ENCODE measurements around the gene NHERF1.

The NHERF1 gene

GRCh38 chr17:74733365-74734122 is 14.9 kb upstream of the NHERF1 start:
- DNase-seq, result no peak

DNA sequence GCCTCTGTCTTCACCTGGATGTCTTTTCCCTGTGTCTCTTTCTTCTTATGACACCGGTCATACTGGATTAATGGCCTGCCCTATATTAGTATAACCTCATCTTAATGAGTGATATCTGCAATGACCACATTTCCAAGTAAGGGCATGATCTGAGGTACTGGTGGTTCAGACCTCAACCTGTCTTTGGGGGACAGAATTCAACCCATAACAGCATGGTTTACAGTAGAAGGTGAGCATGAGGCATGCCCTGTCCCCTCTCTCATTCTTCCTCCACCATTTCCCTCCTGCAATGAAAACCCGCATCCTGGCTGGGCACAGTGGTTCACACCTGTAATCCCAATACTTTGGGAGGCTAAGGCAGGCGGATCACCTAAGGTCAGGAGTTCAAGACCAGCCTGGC is 14.2 kb upstream of the NHERF1 start:
- no peak for DNase-seq

DNA sequence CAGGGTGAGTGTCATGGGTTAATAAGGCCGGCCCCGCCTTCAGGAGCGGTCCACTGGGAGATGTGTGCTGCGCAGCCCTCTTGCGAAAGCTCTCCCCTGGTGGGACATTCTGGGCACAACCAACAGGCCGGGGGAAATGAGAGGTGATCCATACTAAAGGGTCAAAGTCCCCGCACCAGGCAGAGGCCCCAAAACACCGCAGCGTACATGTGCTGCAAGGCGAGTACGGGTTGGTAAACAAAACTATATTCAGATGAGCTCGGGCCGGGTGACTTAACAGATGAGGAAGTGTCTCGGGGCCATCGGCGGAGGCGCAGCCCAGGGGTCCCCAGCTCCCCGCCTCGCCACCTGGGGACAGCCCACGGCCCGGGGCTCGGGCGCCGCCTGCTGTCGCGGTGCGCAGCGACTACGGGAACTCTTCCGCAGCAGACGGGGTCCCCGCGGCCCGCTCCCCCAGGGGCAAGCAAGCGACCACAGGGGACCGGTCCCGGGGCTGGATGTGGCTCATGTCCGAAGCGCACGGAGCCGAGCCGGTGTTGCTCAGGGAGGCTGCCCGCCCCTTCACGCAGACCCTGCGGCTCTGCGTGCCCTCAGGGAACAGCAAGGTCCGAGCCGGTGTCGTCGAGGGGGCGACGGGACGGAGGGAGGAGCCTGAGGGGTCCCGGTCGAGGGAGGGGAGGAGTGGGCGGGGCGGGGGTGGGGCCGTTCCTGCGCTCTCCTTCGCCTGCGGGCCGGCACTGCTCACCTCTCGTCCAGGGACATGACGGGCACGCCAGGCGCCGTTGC is 11.7 kb upstream of the NHERF1 start, which contains the start of gene RAB37:
Gene RAB37, plus strand, starts transcription at position 744 of the 786 bp plus-strand sequence. Its CDS starts 17 bp downstream, at position 761.
- no peak for DNase-seq

DNA sequence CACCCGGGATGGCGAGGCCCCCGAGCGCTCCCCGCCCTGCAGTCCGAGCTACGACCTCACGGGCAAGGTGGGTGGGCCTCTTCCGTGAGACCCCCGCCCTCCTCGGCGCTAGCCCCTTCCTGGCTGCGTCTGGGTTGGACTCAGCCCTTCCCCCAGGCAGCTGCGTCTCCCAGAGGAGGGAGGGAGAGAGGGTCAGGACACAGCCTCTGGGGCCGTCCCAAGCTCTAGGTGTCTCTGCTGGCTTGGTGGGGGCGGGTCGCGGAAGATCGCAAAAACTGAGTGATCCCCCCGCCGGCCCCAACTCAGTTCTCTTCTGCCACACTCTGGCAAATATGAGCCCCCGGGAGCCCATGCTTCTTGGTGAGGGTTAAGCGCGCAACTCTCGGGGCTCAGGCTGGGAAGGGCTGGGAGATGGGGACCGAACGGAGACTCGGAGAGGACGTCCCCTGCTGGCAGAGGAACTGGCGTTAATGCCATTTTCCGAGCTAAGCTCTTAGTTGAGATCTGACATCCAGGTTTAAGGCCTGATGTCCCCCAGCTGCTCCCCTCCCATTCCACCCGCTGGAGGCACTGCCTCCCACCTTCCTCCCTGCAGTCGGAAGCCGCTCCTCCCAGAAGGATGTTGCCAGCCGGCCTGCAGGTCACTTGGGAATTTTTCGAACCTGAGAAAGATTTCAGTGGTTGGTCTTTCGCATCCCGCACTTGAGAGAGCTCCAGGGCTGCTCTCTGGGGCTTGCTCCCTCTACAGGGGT is 11.0 kb upstream of the NHERF1 start:
- DNase-seq, result no peak

GRCh38 chr17:74738051-74738996 is 10.1 kb upstream of the NHERF1 start:
- DNase-seq, result no peak

GRCh38 chr17:74739227-74739831 is 9.1 kb upstream of the NHERF1 start:
- DNase-seq, result no peak

GRCh38 chr17:74740173-74740572 is 8.3 kb upstream of the NHERF1 start:
- DNase-seq, result no peak

GRCh38 chr17:74740641-74741387 is 7.6 kb upstream of the NHERF1 start:
- DNase-seq, result no peak

GRCh38 chr17:74742153-74742515 is 6.3 kb upstream of the NHERF1 start:
- DNase-seq, result no peak

- DNase-seq, result no peak
Observed at GRCh38 chr17:74742978-74743545, 5.4 kb upstream of the NHERF1 start.

DNA sequence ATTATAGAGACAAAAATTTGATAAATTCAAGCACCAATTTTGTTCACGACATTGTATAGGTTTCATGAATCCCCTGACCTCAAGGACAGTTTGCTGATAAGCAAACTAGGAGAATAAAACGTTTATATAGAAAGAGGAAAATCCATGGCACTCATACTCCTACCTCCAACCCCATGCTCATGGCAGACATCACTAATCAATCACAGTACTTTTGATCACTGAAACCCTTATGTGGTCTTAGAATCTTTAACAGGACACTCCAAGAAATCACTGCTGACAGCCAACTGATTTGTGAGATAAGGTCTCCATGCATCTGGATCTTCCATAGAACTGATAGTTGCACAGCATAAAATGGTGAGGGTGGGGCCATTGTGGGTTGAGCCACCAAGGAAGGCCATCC is 4.7 kb upstream of the NHERF1 start:
- DNase-seq, result no peak

DNA sequence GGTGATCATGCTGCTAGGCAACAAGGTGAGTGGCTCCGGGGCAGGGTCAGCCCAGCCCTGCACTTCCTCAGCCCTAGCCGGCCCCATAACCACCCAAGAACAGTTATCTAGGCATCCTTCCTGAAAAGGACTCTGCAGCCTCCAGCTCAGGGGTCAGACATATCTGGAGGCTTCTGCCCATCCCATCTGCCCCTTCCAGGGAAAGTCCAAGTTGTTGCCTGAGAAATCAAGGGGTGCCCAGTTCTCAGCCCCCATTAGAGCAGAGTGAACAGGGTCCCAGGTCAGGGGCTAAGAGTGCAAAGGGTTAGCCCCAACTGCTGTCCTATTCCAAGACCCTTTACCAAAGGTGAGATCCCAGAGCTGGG is 4.1 kb upstream of the NHERF1 start:
- no peak for DNase-seq

DNA sequence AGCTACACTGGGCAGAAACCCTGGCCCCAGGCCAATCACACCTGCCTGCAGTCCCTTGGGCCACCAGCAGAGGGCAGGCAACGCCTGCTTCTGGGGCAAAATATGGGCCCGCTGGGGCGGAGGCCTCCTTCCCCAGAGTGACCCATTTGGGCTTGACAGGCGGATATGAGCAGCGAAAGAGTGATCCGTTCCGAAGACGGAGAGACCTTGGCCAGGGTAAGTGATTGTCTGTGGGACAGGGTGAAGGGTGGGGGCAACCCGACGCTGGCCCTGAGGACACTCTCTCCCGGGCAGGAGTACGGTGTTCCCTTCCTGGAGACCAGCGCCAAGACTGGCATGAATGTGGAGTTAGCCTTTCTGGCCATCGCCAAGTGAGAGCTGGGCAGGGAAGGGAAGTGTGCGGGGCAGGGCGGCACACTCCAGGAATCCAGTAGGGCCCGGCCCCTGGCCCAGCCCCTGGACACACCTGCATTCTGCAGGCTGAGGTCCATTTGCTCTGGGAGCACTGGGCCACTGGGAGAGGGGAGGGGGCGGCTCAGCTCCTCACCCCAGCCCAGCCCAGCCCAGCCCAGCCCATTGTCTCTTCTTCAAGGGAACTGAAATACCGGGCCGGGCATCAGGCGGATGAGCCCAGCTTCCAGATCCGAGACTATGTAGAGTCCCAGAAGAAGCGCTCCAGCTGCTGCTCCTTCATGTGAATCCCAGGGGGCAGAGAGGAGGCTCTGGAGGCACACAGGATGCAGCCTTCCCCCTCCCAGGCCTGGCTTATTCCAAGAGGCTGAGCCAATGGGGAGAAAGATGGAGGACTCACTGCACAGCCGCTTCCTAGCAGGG is 3.5 kb upstream of the NHERF1 start:
- peak; percentile 6 for DNase-seq

GRCh38 chr17:74745548-74746177 is 2.8 kb upstream of the NHERF1 start:
- no peak for DNase-seq

DNA sequence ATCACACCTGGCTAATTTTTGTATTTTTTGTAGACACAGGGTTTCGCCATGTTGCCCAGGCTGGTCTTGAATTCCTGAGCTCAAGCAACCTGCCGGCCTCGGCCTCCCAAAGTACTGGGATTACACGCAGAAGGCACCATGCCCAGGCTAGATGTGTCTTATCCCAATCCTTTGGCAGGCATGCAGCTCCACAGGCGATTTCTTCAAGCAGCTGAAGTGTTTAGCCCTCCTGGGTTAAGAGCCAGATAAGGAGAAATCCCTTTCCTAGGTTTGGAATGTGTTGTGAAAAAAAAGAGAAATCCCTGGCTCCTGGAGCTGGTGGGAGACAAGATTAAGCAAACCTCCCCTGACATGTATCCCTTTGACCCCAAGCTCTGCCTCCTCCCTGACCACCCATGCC is 2.1 kb upstream of the NHERF1 start:
- DNase-seq, result no peak

DNA sequence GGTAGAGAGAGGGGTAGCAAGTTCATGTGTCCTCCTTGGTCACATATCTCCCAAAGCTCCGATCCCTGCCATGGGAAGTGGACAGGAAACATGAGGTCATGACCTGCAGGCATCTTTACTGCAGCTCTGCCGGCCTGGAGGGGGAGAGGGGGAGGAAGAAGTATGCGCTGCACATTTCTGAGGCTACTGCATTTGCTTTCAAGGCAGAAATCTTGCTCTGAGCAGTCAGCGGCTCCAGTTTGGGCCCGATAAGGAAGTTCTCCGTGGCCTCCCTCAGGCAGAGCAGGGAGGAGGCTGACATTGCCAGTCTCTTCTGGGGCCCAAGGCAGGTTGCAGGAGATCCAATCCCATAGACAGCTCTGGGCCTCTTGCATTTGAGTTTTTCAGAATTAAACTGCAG is 1.5 kb upstream of the NHERF1 start:
- DNase-seq, result no peak

GRCh38 chr17:74748279-74748528 is 224 bp upstream of the NHERF1 start:
- no peak for DNase-seq

DNA sequence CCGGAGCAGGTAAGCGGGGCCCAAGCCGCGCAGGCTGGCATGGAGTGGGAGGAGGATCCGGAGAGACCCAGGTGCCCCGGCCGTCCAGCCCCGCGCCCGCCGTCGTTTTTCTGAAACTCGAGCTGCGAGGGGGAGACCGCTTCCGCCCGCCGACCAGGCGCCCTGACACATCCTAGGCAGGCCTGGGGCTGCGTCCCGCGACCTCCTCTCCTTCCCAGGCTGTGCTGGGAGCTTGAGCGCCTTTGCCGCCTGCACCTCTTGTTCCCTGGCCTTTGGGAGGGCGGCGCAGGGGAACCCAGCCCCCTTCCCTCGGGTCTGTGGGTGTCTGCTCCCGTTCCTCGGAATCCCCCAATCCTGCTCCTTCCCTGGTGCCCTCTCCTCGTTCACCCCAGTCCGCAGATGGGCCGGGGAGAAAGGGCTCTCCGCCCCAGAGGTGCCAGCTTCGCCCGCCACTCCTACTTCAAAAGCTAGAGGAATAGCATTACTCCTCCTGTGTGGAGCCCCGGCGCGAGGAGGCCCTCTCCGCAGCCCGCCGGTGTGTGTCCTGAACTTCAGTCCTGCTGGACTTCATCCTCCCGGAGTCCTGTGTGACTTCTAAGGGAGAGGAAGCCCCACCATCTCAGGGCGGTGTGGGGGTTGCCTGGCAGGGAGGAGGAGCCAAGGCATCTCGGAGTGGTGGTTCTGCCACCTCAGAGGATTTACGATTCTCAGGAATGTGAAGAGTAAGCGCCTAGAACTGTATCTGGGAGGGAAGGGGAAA is 1.0 kb downstream of the NHERF1 start:
- no peak for DNase-seq

GRCh38 chr17:74750039-74750326 is 1.6 kb downstream of the NHERF1 start:
- no peak for DNase-seq
